ENCODE results near the gene MDC1. TPM values are rescaled to one million over a fixed set of nuclear protein-coding genes. Genes with fewer than 3 reads are reported as not detected.
"Not testable (repeated sequence)": the region's sequence is repeated elsewhere in the genome, so short reads cannot be mapped to it uniquely, and the experiment has no call there.

MDC1 gene
- total RNA-seq, 1 experiment from 2014 or later: 95.9 TPM

GRCh38 chr6:30670760-30671527 lies 46.1 kb downstream of the MDC1 start:
- ATAC-seq (peak; percentile 51), DNase-seq (ENCODE audit: low spot score) (no peak)
- peak overlapping the region; percentile 41; the same call in 1 of the 2 replicates for H3K27ac Mint-ChIP-seq
- no peaks in the 10 kb centered on the region for H3K27me3 Mint-ChIP-seq (ENCODE audit: low read depth)
- peaks cover 8% of the 10 kb centered on the region for H3K4me1 Mint-ChIP-seq
- no peaks in the 10 kb centered on the region for H3K9me3 Mint-ChIP-seq
- H3K4me3 Mint-ChIP-seq: peak overlapping the region; percentile 93
- POLR2A ChIA-PET: no interaction called here
- CTCF ChIA-PET: interaction anchor here (1.7 kb wide), 1 partner anchor 71 kb away, joined by 3 read pairs; no protein-coding TSS in a partner anchor
- TF ChIP-seq E2F1 (CRISPR knock-in tag; IDR thresholded peaks at IDR 0.05): no peak
- no peak for TF ChIP-seq EMX1 (CRISPR knock-in tag; IDR thresholded peaks at IDR 0.05)
- TF ChIP-seq, protein P1, sequence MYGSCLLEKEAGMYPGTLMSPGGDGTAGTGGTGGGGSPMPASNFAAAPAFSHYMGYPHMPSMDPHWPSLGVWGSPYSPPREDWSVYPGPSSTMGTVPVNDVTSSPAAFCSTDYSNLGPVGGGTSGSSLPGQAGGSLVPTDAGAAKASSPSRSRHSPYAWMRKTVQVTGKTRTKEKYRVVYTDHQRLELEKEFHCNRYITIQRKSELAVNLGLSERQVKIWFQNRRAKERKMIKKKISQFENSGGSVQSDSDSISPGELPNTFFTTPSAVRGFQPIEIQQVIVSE (CRISPR knock-in tag; IDR thresholded peaks at IDR 0.05; ENCODE audit: borderline replicate concordance): no peak
- TF ChIP-seq SMAD3 (CRISPR knock-in tag; IDR thresholded peaks at IDR 0.05; ENCODE audit: borderline replicate concordance): no peak
- H3K36me3 Mint-ChIP-seq: peaks cover 28% of the 10 kb centered on the region

DNA sequence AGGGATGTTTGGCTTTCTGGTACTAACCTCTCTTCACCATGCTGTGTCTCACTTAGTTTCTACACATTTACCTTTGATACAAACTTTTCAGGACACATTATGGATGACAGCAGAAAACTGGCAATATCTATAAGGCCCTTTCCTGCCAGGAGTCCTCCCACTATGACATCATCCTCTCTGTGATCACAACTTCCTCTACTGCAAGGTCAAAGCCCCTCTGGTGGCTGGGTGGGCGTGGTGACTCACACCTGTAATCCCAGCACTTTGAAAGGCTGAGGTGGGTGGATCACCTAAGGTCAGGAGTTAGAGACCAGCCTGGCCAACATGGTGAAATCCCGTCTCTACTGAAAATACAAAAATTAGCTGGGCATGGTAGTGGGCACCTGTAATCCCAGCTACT lies 50.8 kb downstream of the MDC1 start:
- DNase-seq (ENCODE audit: low spot score); H3K4me3 Mint-ChIP-seq; ATAC-seq; H3K27ac Mint-ChIP-seq; POLR2A ChIA-PET; H3K9me3 Mint-ChIP-seq; H3K4me1 Mint-ChIP-seq; H3K27me3 Mint-ChIP-seq (ENCODE audit: low read depth): not testable (repeated sequence)
- TF ChIP-seq GABPB1 (CRISPR knock-in tag; IDR thresholded peaks at IDR 0.05): peak; percentile 70; the same call in 1 of the 2 replicates
- CTCF ChIA-PET: interaction anchor here (1.2 to 2.1 kb wide), 2 partner anchors 13 to 65 kb away, joined by 3 to 8 read pairs; no protein-coding TSS in a partner anchor
- peaks cover 60% of the 10 kb centered on the region for H3K36me3 Mint-ChIP-seq

DNA sequence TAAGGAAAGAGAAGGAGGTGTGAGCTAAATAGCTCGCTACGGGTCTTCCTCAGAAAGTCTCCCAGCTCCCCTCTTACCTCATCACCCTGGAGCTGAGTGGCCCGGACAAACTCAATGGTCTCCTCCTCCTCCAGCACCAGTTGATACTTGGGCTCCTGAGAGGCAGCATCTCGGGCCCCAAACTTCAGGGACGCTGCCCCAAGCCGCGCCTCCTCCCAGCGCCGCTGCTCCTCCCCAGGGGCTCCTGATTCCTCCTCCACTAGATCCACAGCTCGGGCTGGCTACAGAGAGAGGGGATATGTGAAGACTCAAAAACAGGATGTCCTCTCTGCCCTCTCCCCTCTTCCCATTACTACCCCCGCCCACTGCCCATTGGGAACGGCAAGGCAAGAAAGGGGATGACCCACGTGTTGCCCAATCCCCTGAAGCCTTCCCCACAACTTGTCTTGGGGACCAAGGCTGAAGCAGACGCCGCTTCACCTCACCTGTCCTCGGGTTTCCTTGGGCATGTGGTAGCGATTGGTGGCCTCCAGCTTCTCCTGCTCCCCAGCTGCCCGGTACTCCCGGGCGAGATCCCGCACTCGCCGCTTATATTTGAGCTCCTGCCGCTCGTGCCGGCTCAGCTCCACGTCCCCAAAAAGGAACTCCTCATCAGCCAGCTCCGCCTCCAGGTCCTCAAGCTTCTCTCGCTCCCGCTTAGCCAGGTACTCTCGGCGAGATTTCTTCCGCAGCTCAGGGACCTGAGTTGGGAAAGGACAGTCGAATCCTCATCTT lies 51.9 kb downstream of the MDC1 start:
- H3K27me3 Mint-ChIP-seq (ENCODE audit: low read depth): no peaks in the 10 kb centered on the region
- peaks cover 53% of the 10 kb centered on the region for H3K36me3 Mint-ChIP-seq
- H3K27ac Mint-ChIP-seq: no peak overlapping the region
- POLR2A ChIA-PET: no interaction called here
- DNase-seq (ENCODE audit: low spot score) (no peak), ATAC-seq (no peak)
- CTCF ChIA-PET: interaction anchor here (0.8 to 2.1 kb wide), 3 partner anchors 14 to 66 kb away, joined by 3 to 8 read pairs (median 3); no protein-coding TSS in a partner anchor
- H3K4me1 Mint-ChIP-seq: no peaks in the 10 kb centered on the region
- no peak overlapping the region for H3K4me3 Mint-ChIP-seq
- no peaks in the 10 kb centered on the region for H3K9me3 Mint-ChIP-seq
- no peak for TF ChIP-seq ZNF263 (CRISPR knock-in tag; IDR thresholded peaks at IDR 0.05; ENCODE audit: low read depth)
- TF ChIP-seq KAT7 (CRISPR knock-in tag; IDR thresholded peaks at IDR 0.05; ENCODE audit: borderline replicate concordance): no peak
- no peak for TF ChIP-seq PRRX2 (CRISPR knock-in tag; IDR thresholded peaks at IDR 0.05)
- TF ChIP-seq, protein P2, sequence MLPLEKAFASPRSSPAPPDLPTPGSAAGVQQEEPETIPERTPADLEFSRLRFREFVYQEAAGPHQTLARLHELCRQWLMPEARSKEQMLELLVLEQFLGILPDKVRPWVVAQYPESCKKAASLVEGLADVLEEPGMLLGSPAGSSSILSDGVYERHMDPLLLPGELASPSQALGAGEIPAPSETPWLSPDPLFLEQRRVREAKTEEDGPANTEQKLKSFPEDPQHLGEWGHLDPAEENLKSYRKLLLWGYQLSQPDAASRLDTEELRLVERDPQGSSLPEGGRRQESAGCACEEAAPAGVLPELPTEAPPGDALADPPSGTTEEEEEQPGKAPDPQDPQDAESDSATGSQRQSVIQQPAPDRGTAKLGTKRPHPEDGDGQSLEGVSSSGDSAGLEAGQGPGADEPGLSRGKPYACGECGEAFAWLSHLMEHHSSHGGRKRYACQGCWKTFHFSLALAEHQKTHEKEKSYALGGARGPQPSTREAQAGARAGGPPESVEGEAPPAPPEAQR (CRISPR knock-in tag; IDR thresholded peaks at IDR 0.05): no peak
- TF ChIP-seq TCF7 (CRISPR knock-in tag; IDR thresholded peaks at IDR 0.05; ENCODE audit: low read depth): no peak
- no peak for TF ChIP-seq RORB (CRISPR knock-in tag; IDR thresholded peaks at IDR 0.05)
- no peak for TF ChIP-seq MYBL2 (CRISPR knock-in tag; IDR thresholded peaks at IDR 0.05)
- no peak for TF ChIP-seq SMAD4 (CRISPR knock-in tag; IDR thresholded peaks at IDR 0.05)
- no peak for TF ChIP-seq ZNF232 (CRISPR knock-in tag; IDR thresholded peaks at IDR 0.05)
- no peak for TF ChIP-seq SMAD3 (CRISPR knock-in tag; IDR thresholded peaks at IDR 0.05; ENCODE audit: borderline replicate concordance)
- TF ChIP-seq, protein P3, sequence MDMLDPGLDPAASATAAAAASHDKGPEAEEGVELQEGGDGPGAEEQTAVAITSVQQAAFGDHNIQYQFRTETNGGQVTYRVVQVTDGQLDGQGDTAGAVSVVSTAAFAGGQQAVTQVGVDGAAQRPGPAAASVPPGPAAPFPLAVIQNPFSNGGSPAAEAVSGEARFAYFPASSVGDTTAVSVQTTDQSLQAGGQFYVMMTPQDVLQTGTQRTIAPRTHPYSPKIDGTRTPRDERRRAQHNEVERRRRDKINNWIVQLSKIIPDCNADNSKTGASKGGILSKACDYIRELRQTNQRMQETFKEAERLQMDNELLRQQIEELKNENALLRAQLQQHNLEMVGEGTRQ (CRISPR knock-in tag; IDR thresholded peaks at IDR 0.05): no peak
- TF ChIP-seq ERG (CRISPR knock-in tag; IDR thresholded peaks at IDR 0.05): no peak
- no peak for TF ChIP-seq NFYB (CRISPR knock-in tag; conservative IDR thresholded peaks at IDR 0.05; ENCODE audit: low read depth)
- TF ChIP-seq, protein P4, sequence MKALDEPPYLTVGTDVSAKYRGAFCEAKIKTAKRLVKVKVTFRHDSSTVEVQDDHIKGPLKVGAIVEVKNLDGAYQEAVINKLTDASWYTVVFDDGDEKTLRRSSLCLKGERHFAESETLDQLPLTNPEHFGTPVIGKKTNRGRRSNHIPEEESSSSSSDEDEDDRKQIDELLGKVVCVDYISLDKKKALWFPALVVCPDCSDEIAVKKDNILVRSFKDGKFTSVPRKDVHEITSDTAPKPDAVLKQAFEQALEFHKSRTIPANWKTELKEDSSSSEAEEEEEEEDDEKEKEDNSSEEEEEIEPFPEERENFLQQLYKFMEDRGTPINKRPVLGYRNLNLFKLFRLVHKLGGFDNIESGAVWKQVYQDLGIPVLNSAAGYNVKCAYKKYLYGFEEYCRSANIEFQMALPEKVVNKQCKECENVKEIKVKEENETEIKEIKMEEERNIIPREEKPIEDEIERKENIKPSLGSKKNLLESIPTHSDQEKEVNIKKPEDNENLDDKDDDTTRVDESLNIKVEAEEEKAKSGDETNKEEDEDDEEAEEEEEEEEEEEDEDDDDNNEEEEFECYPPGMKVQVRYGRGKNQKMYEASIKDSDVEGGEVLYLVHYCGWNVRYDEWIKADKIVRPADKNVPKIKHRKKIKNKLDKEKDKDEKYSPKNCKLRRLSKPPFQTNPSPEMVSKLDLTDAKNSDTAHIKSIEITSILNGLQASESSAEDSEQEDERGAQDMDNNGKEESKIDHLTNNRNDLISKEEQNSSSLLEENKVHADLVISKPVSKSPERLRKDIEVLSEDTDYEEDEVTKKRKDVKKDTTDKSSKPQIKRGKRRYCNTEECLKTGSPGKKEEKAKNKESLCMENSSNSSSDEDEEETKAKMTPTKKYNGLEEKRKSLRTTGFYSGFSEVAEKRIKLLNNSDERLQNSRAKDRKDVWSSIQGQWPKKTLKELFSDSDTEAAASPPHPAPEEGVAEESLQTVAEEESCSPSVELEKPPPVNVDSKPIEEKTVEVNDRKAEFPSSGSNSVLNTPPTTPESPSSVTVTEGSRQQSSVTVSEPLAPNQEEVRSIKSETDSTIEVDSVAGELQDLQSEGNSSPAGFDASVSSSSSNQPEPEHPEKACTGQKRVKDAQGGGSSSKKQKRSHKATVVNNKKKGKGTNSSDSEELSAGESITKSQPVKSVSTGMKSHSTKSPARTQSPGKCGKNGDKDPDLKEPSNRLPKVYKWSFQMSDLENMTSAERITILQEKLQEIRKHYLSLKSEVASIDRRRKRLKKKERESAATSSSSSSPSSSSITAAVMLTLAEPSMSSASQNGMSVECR (CRISPR knock-in tag; IDR thresholded peaks at IDR 0.05; ENCODE audit: borderline replicate concordance): no peak
- TF ChIP-seq CBFB (CRISPR knock-in tag; IDR thresholded peaks at IDR 0.05; ENCODE audit: low read depth): no peak
